CD4-positive, CD25-positive, alpha-beta regulatory T cell (primary cell): Measurements from ENCODE around the gene KCNK7. TPM values are rescaled to one million over a fixed set of nuclear protein-coding genes. Genes with fewer than 3 reads are reported as not detected.

ENCODE experiments used
- ATAC-seq, 2 donors: fragments of 150-1000 bp; cut with Tn5 transposase; one replicate each; pipeline ENCODE4 v1.10.0; 2021; ENCODE audit warnings: low read depth in 2 of 2, moderate number of reproducible peaks in 2 of 2, moderate library complexity in 1 of 2
- DNase-seq, 3 donors: peaks; one replicate each; pipeline versions ENCODE4 v3.0.0 to v3.0.0-alpha.2; 2012 to 2022; ENCODE audit warnings: mixed read lengths in 1 of 3
- H3K27ac ChIP-seq: one replicate; pipeline ENCODE4 v1.7.0; 2013; ENCODE audit warnings: mild to moderate bottlenecking, low read length; ENCODE audit not compliant: insufficient read depth, poor library complexity, severe bottlenecking
- H3K27me3 ChIP-seq: one replicate; pipeline ENCODE4 v1.7.0; 2013; ENCODE audit warnings: low read length; ENCODE audit not compliant: control insufficient read depth, insufficient read depth
- H3K36me3 ChIP-seq: one replicate; pipeline ENCODE4 v1.7.0; 2013; ENCODE audit warnings: mild to moderate bottlenecking, low read length, moderate library complexity; ENCODE audit not compliant: control insufficient read depth, insufficient read depth
- H3K4me1 ChIP-seq: 2 replicates; pipeline ENCODE4 v1.7.0; 2013; ENCODE audit warnings: mild to moderate bottlenecking, low read length; ENCODE audit not compliant: insufficient read depth, control insufficient read depth, poor library complexity, severe bottlenecking
- H3K4me3 ChIP-seq: one replicate; pipeline ENCODE4 v1.7.0; 2013; ENCODE audit warnings: low read depth, mild to moderate bottlenecking, low read length, moderate library complexity
- H3K9me3 ChIP-seq, 2 experiments: 1 replicate in 1 of 2; 2 replicates in 1 of 2; pipeline ENCODE4 v1.7.0; 2013; ENCODE audit warnings: low read length in 2 of 2, mild to moderate bottlenecking in 1 of 2, moderate library complexity in 1 of 2; ENCODE audit not compliant: control insufficient read depth in 2 of 2
- H3K27ac Mint-ChIP-seq, 3 donors: one replicate each; pipeline ENCODE4 v1.8.0; 2020 to 2022; ENCODE audit warnings: mild to moderate bottlenecking in 3 of 3, mixed read lengths in 3 of 3, moderate library complexity in 2 of 3
- H3K27me3 Mint-ChIP-seq: one replicate; pipeline ENCODE4 v1.8.0; 2022; ENCODE audit warnings: mild to moderate bottlenecking, mixed read lengths
- H3K36me3 Mint-ChIP-seq: one replicate; pipeline ENCODE4 v1.8.0; 2020; ENCODE audit warnings: mixed read lengths
- H3K4me1 Mint-ChIP-seq, 4 donors: one replicate each; pipeline ENCODE4 v1.8.0; 2020 to 2022; ENCODE audit warnings: mixed read lengths in 4 of 4, mild to moderate bottlenecking in 1 of 4
- H3K4me3 Mint-ChIP-seq, 4 donors: one replicate each; pipeline ENCODE4 v1.8.0; 2020 to 2022; ENCODE audit warnings: mild to moderate bottlenecking in 4 of 4, mixed read lengths in 4 of 4, moderate library complexity in 3 of 4
- H3K9me3 Mint-ChIP-seq, 7 donors: one replicate each; pipeline ENCODE4 v1.8.0; 2020 to 2022; ENCODE audit warnings: mixed read lengths in 7 of 7, mild to moderate bottlenecking in 3 of 7, moderate library complexity in 2 of 7
- polyA plus RNA-seq, 4 donors: library from polyadenylated mRNA; unstranded; fragments of 300-500 nt; fragmentation: Illumina TruSeq; gene quantifications; one replicate each; pipeline ENCODE4 v1.2.3, GENCODE V29; 2021
- total RNA-seq: library from RNA; stranded (reverse); gene quantifications from one replicate; pipeline ENCODE4 v1.2.3, GENCODE V29; 2022

The KCNK7 gene
- total and polyA plus RNA-seq, 5 donors from 2014 or later = 0.19 to 5.5 (median 1.1) TPM; not detected in 1

DNA sequence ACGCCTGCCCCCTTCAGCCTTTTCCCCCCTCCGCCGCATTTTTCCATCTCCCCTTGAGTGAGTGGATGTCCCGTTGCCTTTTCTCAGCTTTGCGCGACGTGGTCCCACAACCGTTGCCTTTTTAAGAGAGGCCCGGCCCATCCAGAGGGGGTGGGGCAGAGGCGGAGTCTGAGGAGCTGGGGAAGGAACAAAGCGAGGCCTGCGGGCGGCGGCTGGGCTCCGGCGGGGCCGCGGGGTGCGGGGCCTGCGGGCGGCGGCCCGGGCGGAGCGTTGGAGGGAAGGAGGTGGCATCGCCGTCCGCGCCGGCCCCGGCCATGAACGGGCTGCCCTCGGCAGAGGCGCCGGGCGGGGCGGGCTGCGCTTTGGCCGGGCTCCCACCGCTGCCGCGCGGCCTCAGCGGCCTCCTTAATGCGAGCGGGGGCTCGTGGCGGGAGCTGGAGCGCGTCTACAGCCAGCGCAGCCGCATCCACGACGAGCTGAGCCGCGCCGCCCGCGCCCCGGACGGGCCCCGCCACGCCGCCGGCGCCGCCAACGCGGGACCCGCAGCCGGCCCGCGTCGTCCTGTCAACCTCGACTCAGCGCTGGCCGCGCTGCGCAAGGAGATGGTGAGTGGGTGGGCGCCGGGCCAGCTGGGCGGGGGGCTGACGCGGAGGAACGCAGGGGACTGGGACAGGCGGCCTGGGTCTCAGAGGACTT lies 23.1 kb downstream of the KCNK7 start, which contains the start of gene FAM89B:
Gene FAM89B, plus strand, starts transcription at position 183 of the 696 bp plus-strand sequence. Its CDS starts 132 bp downstream, at position 315.
- no peaks in the 10 kb centered on the region for H3K36me3 Mint-ChIP-seq
- peak within 1 kb of the TSS; percentile 100 for H3K27ac ChIP-seq
- no peaks in the 10 kb centered on the region for H3K27me3 ChIP-seq
- peaks cover 9% of the 10 kb centered on the region for H3K27me3 Mint-ChIP-seq
- H3K27ac Mint-ChIP-seq = peak within 1 kb of the TSS; percentile 93 to 97 (median 95)
- H3K4me3 ChIP-seq = peak within 1 kb of the TSS; percentile 90
- H3K9me3 Mint-ChIP-seq = peaks cover 0 to 2% (median 0%) of the 10 kb centered on the region in 7 donors
- peaks cover 82% of the 10 kb centered on the region for H3K4me1 ChIP-seq
- DNase-seq = peak; percentile 82 to 93 (median 86)
- no peaks in the 10 kb centered on the region for H3K36me3 ChIP-seq
- H3K4me1 Mint-ChIP-seq = peaks cover 0 to 72% (median 32%) of the 10 kb centered on the region in 4 donors
- H3K4me3 Mint-ChIP-seq = peak within 1 kb of the TSS; percentile 95 to 100 (median 98)
- H3K9me3 ChIP-seq = no peaks in the 10 kb centered on the region
- peak; percentile 19 to 26 for ATAC-seq

GRCh38 chr11:65571940-65572339 lies 23.7 kb downstream of the KCNK7 start:
- ATAC-seq (no peak), DNase-seq (peak in 1 of 3 donors; percentile 54)
- H3K4me3 ChIP-seq = peak overlapping the region; percentile 60
- H3K4me1 ChIP-seq = peaks cover 79% of the 10 kb centered on the region
- no peaks in the 10 kb centered on the region for H3K36me3 Mint-ChIP-seq
- H3K27me3 Mint-ChIP-seq = peaks cover 9% of the 10 kb centered on the region
- no peaks in the 10 kb centered on the region for H3K9me3 ChIP-seq
- H3K27ac Mint-ChIP-seq = peak overlapping the region; percentile 93 to 97 (median 95)
- H3K36me3 ChIP-seq = no peaks in the 10 kb centered on the region
- peaks cover 0 to 70% (median 33%) of the 10 kb centered on the region in 4 donors for H3K4me1 Mint-ChIP-seq
- peak overlapping the region; percentile 100 for H3K27ac ChIP-seq
- peaks cover 0 to 2% (median 0%) of the 10 kb centered on the region in 7 donors for H3K9me3 Mint-ChIP-seq
- H3K4me3 Mint-ChIP-seq = peak overlapping the region; percentile 95 to 100 (median 98)
- H3K27me3 ChIP-seq = no peaks in the 10 kb centered on the region

DNA sequence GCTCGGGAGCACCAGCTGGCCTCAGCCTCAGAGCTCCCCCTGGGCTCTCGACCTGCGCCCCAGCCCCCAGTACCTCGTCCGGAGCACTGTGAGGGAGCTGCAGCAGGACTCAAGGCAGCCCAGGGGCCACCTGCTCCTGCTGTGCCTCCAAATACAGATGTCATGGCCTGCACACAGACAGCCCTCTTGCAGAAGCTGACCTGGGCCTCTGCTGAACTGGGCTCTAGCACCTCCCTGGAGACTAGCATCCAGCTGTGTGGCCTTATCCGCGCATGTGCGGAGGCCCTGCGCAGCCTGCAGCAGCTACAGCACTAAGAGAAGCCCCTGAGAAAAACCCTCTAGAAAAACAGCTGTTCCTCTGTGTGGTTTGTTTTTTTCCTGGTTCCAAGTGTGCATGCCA lies 24.2 kb downstream of the KCNK7 start:
- no peak for DNase-seq
- peak overlapping the region; percentile 87 for H3K4me3 ChIP-seq
- H3K27ac ChIP-seq = peak overlapping the region; percentile 100
- H3K27ac Mint-ChIP-seq = peak overlapping the region; percentile 93 to 97 (median 95)
- no peak for ATAC-seq
- H3K4me1 Mint-ChIP-seq = peaks cover 0 to 70% (median 37%) of the 10 kb centered on the region in 4 donors
- H3K36me3 ChIP-seq = no peaks in the 10 kb centered on the region
- peaks cover 9% of the 10 kb centered on the region for H3K27me3 Mint-ChIP-seq
- peak overlapping the region; percentile 95 to 100 (median 98) for H3K4me3 Mint-ChIP-seq
- H3K9me3 ChIP-seq = no peaks in the 10 kb centered on the region
- peaks cover 0 to 2% (median 0%) of the 10 kb centered on the region in 7 donors for H3K9me3 Mint-ChIP-seq
- H3K4me1 ChIP-seq = peaks cover 79% of the 10 kb centered on the region
- H3K36me3 Mint-ChIP-seq = no peaks in the 10 kb centered on the region
- no peaks in the 10 kb centered on the region for H3K27me3 ChIP-seq

DNA sequence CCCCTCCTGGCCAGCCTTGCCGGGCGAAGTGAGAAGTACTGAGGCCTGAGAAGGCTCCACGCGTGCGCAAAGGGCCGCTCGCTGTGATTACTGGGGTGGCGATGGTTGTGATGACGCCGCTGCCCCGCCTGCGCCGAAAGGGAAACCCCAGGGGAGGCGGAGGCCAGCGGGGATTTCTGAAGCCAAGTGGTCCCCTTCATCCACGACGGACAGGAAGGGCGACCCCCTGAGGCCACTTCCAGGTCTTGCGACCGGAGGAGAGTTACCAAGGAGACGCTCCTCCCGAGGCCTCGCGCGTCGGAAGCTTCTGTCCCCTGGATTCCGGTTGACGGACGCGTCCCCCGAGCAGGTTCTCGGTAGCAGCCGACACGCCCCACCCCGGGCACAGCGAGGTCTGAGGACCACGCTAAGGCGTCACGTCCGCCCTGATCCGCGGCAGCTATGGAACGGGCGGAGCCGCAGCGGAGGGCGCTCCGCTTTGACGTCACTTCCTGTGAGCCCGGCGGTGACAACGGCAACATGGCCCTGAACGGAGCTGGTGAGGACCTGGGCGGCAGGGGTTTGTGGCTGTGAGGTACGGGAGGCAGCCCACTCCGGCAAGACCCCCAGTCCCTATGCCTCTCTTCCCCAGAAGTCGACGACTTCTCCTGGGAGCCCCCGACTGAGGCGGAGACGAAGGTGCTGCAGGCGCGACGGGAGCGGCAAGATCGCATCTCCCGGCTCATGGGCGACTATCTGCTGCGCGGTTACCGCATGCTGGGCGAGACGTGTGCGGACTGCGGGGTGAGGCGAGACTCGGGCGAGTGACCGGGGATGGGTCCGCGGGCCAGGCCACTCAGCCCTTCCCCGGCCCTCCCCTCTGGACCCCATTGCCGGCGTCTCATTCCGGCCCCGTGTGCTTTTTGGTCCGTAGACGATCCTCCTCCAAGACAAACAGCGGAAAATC lies 25.4 kb downstream of the KCNK7 start, which contains the start of gene ZNRD2:
Gene ZNRD2, plus strand, starts transcription at position 505 of the 946 bp plus-strand sequence. Its CDS starts 15 bp downstream, at position 520.
- H3K4me1 Mint-ChIP-seq = peaks cover 0 to 76% (median 45%) of the 10 kb centered on the region in 4 donors

DNA sequence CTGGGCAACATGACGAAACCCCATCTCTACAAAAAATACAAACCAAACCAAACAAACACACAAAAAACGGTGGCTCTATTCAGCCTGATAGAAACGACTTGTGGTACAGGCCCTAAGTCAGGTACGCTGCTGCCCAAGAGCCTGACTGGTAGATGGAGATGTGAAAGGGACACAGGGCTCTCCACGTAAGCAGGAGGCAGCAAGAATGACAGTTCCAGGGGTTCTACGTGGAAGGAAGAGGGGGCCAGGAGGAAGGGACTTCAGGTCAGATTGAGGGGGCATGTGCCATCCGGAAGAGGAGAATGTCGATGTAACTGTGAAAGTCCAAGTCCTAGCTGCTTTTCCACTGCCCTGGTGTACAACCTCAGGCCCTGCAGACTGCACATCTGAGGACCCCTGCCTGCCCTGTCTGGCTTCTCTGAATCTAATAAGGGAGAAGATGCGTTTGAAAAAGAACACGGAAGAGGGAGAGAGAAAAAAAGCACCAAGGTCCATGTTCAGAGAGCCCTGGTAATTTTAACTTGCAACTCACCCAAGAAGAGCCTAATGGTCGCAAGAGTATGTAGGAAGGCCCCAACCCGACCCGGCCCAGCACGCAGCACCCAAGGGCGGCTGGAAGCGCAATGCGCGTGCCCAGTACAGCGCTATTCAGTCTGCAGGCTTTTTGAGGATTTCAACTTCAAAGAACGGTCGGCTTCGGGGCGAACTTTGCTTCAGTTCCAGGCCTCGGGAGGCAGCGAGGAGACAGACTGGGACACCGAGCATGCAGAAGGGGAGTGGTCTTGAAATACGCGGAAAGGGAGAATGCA lies 26.2 kb downstream of the KCNK7 start:
- Mint-ChIP-seq H3K27me3 (peaks cover 9% of the 10 kb centered on the region), H3K9me3 (peaks cover 0 to 2% (median 0%) of the 10 kb centered on the region in 7 donors), H3K4me1 (peaks cover 0 to 75% (median 47%) of the 10 kb centered on the region in 4 donors), H3K36me3 (no peaks in the 10 kb centered on the region), H3K4me3 (peak overlapping the region; percentile 95 to 100 (median 98)), H3K27ac (peak overlapping the region; percentile 97 to 99 (median 98))
- ATAC-seq (peak; percentile 18 to 21), DNase-seq (no peak)
- H3K36me3 ChIP-seq = no peaks in the 10 kb centered on the region
- peak overlapping the region; percentile 87 for H3K4me3 ChIP-seq
- H3K27ac ChIP-seq = peak overlapping the region; percentile 100
- no peaks in the 10 kb centered on the region for H3K27me3 ChIP-seq
- H3K4me1 ChIP-seq = peaks cover 83% of the 10 kb centered on the region
- H3K9me3 ChIP-seq = no peaks in the 10 kb centered on the region

More for the DNA sequence above, 25.4 kb downstream of the KCNK7 start, which contains the start of gene ZNRD2:
- peak; percentile 98 to 99 (median 99) for DNase-seq
- Histone ChIP-seq H3K4me3 (peak within 1 kb of the TSS; percentile 87), H3K36me3 (no peaks in the 10 kb centered on the region), H3K27me3 (no peaks in the 10 kb centered on the region), H3K9me3 (no peaks in the 10 kb centered on the region), H3K27ac (peak within 1 kb of the TSS; percentile 100), H3K4me1 (peaks cover 83% of the 10 kb centered on the region)
- Mint-ChIP-seq H3K36me3 (no peaks in the 10 kb centered on the region), H3K9me3 (peaks cover 0 to 2% (median 0%) of the 10 kb centered on the region in 7 donors), H3K4me3 (peak within 1 kb of the TSS; percentile 95 to 100 (median 98)), H3K27me3 (peaks cover 9% of the 10 kb centered on the region), H3K27ac (peak within 1 kb of the TSS; percentile 97 to 99 (median 98))
- ATAC-seq = peak; percentile 78 to 82

DNA sequence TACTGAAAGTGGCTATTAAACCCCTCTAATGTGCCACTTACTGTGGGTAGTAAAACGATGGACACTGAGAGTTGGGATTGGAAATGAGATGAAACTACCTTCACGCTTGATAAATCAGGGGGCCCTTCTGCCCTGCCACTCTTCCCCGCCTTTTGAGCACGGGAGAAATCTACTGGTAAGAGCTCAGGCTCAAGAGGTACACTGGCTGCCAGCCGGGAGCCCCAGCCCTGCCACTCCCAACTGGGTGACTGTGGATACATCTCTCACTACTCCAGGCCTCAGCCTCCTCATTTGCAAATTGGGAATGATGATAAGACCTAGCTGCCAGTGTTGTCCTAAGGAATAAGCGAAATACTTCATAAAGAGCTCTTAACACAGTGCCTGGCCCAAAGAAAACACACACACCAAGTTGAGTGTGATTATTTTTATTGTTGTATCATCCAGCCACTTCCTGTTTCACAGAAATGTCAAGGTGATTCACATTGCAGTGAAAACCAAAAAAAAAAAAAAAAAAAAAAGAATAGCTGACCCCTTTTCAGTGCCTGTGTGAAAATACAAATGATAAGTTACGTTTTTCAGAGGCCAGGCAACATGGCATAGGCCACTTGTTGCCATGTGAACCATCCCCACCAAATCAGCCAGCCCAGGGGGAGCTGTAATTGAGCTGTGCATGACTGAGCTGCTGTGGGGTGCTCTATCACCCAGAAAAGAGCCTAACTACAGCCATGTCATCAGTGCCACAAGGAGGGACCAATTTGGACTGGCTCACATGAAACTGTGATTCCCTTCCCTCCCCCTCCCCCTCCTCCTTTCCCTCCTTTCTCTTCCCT lies 29.8 kb downstream of the KCNK7 start:
- Mint-ChIP-seq H3K27me3 (peaks cover 9% of the 10 kb centered on the region), H3K27ac (peak overlapping the region; percentile 90 to 96 (median 92)), H3K36me3 (no peaks in the 10 kb centered on the region), H3K4me3 (peak overlapping the region; percentile 78 to 95 (median 82)), H3K9me3 (peaks cover 0 to 2% (median 0%) of the 10 kb centered on the region in 7 donors), H3K4me1 (peaks cover 0 to 63% (median 39%) of the 10 kb centered on the region in 4 donors)
- DNase-seq (peak in 2 of 3 donors; percentile 36 to 68), ATAC-seq (peak in 1 of 2 donors; percentile 3)
- Histone ChIP-seq H3K27me3 (no peaks in the 10 kb centered on the region), H3K4me3 (peak overlapping the region; percentile 65), H3K27ac (peak overlapping the region; percentile 100), H3K4me1 (peaks cover 60% of the 10 kb centered on the region), H3K9me3 (no peaks in the 10 kb centered on the region), H3K36me3 (no peaks in the 10 kb centered on the region)
